Measurements from ENCODE around the gene RNF180. TPM values are rescaled to one million over a fixed set of nuclear protein-coding genes. Genes with fewer than 3 reads are reported as not detected.

RNF180 gene
- total RNA-seq, 2 donors from 2014 or later = 5.3 to 8.0 TPM

DNA sequence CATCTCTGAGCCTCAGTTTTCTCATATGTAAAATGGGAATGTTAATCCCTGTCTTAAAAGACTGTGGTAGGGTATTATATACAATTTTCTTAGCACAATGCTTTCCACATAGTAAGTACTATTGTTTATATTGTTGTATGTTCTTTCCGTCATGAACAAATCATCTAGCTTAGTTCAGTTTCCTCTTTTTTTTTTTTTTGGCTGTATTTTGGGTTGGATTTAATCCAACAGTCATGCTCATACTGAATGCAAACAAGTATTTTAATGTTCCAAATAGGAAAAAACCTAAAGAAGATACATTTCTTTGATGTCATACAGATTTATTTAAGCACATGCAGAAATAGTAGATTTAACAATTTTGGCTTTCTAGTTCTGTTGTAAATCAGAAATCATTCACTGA, 95.1 kb downstream of the RNF180 start:
- Histone ChIP-seq H3K9me3 (ENCODE audit: control insufficient read depth, low read length) (no peaks in the 10 kb centered on the region), H3K27me3 (ENCODE audit: control insufficient read depth, insufficient read depth, low read length, poor library complexity, severe bottlenecking) (no peaks in the 10 kb centered on the region), H3K36me3 (ENCODE audit: control insufficient read depth, insufficient read depth, low read length) (no peaks in the 10 kb centered on the region), H3K27ac (ENCODE audit: low read depth, low read length) (no peak overlapping the region), H3K9ac (ENCODE audit: extremely low read depth, low read length, poor library complexity, severe bottlenecking) (no peak overlapping the region), H3K4me3 (ENCODE audit: low read length) (no peak overlapping the region), H3K4me1 (ENCODE audit: control insufficient read depth, insufficient read depth, low read length) (no peaks in the 10 kb centered on the region)
- no CpG with 5 or more reads among the region's 1 CpG for WGBS, 2 experiments (ENCODE audit: insufficient coverage in 1 of 2, insufficient read length in 1 of 2)
- H3K27ac Mint-ChIP-seq = no peak overlapping the region
- no peaks in the 10 kb centered on the region for H3K27me3 Mint-ChIP-seq (ENCODE audit: insufficient read depth)
- H3K4me3 Mint-ChIP-seq = no peak overlapping the region
- DNase-seq = no peak
- TF ChIP-seq, protein P1, sequence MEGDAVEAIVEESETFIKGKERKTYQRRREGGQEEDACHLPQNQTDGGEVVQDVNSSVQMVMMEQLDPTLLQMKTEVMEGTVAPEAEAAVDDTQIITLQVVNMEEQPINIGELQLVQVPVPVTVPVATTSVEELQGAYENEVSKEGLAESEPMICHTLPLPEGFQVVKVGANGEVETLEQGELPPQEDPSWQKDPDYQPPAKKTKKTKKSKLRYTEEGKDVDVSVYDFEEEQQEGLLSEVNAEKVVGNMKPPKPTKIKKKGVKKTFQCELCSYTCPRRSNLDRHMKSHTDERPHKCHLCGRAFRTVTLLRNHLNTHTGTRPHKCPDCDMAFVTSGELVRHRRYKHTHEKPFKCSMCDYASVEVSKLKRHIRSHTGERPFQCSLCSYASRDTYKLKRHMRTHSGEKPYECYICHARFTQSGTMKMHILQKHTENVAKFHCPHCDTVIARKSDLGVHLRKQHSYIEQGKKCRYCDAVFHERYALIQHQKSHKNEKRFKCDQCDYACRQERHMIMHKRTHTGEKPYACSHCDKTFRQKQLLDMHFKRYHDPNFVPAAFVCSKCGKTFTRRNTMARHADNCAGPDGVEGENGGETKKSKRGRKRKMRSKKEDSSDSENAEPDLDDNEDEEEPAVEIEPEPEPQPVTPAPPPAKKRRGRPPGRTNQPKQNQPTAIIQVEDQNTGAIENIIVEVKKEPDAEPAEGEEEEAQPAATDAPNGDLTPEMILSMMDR (conservative IDR thresholded peaks at IDR 0.05) = no peak
- no peaks in the 10 kb centered on the region for H3K4me1 Mint-ChIP-seq
- peaks cover 11% of the 10 kb centered on the region for H3K9me3 Mint-ChIP-seq
- H3K36me3 Mint-ChIP-seq (ENCODE audit: low read depth) = peaks cover 2% of the 10 kb centered on the region

DNA sequence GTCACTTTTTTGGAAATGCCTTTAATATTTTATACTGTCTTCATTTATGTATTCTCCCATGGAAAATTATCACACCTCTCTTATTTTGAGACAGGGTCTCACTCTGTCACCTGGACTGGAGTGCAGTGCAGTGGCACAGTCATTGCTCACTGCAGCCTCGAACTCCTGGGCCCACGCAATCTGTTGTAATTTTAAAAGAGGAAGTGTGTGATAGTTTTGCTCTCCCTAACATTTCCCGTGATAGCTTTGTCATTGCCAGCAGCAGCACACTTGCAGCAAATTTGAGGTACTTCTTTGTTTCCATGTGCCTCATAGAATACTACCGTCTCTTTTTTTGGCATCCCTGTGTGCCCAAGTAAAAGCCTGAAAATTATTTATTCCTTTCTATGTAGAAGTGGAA, 103.5 kb downstream of the RNF180 start:
- H3K27ac ChIP-seq (ENCODE audit: low read depth, low read length) = no peak overlapping the region
- H3K27me3 Mint-ChIP-seq (ENCODE audit: insufficient read depth) = no peaks in the 10 kb centered on the region
- no peaks in the 10 kb centered on the region for H3K36me3 ChIP-seq (ENCODE audit: control insufficient read depth, insufficient read depth, low read length)
- no peak overlapping the region for H3K4me3 ChIP-seq (ENCODE audit: low read length)
- H3K4me1 Mint-ChIP-seq = no peaks in the 10 kb centered on the region
- H3K36me3 Mint-ChIP-seq (ENCODE audit: low read depth) = peaks cover 2% of the 10 kb centered on the region
- WGBS, 2 experiments (ENCODE audit: insufficient coverage in 1 of 2, insufficient read length in 1 of 2) = 86 to 100% methylated on average over 2 to 4 of the region's 4 CpGs
- DNase-seq = no peak
- TF ChIP-seq, protein P1 (conservative IDR thresholded peaks at IDR 0.05) = no peak
- no peaks in the 10 kb centered on the region for H3K9me3 ChIP-seq (ENCODE audit: control insufficient read depth, low read length)
- H3K9me3 Mint-ChIP-seq = peaks cover 6% of the 10 kb centered on the region
- no peak overlapping the region for H3K27ac Mint-ChIP-seq
- H3K27me3 ChIP-seq (ENCODE audit: control insufficient read depth, insufficient read depth, low read length, poor library complexity, severe bottlenecking) = no peaks in the 10 kb centered on the region
- H3K4me3 Mint-ChIP-seq = no peak overlapping the region
- H3K9ac ChIP-seq (ENCODE audit: extremely low read depth, low read length, poor library complexity, severe bottlenecking) = no peak overlapping the region
- H3K4me1 ChIP-seq (ENCODE audit: control insufficient read depth, insufficient read depth, low read length) = no peaks in the 10 kb centered on the region

GRCh38 chr5:64273276-64273675, 107.6 kb downstream of the RNF180 start:
- no peak for DNase-seq
- Mint-ChIP-seq H3K4me1 (no peaks in the 10 kb centered on the region), H3K27ac (no peak overlapping the region), H3K4me3 (no peak overlapping the region), H3K9me3 (no peaks in the 10 kb centered on the region), H3K27me3 (ENCODE audit: insufficient read depth) (no peaks in the 10 kb centered on the region), H3K36me3 (ENCODE audit: low read depth) (no peaks in the 10 kb centered on the region)
- Histone ChIP-seq H3K4me1 (ENCODE audit: control insufficient read depth, insufficient read depth, low read length) (no peaks in the 10 kb centered on the region), H3K36me3 (ENCODE audit: control insufficient read depth, insufficient read depth, low read length) (no peaks in the 10 kb centered on the region), H3K9me3 (ENCODE audit: control insufficient read depth, low read length) (no peaks in the 10 kb centered on the region), H3K4me3 (ENCODE audit: low read length) (no peak overlapping the region), H3K9ac (ENCODE audit: extremely low read depth, low read length, poor library complexity, severe bottlenecking) (no peak overlapping the region), H3K27me3 (ENCODE audit: control insufficient read depth, insufficient read depth, low read length, poor library complexity, severe bottlenecking) (no peaks in the 10 kb centered on the region), H3K27ac (ENCODE audit: low read depth, low read length) (no peak overlapping the region)
- TF ChIP-seq, protein P1 (conservative IDR thresholded peaks at IDR 0.05) = no peak
- WGBS, 2 experiments (ENCODE audit: insufficient coverage in 1 of 2, insufficient read length in 1 of 2) = 65 to 69% methylated on average over 1 of the region's 1 CpG
